HepG2 (cell line): ENCODE data around the gene CPT1C. TPM values are rescaled to one million over a fixed set of nuclear protein-coding genes. Genes with fewer than 3 reads are reported as not detected.

Experiments used
- CBX5 ChIP-seq: sonication (generic); formaldehyde crosslinking; IDR thresholded peaks from 2 replicates; pipeline ENCODE4 v1.4.0; 2020; ENCODE audit warnings: missing genetic modification reagents, borderline replicate concordance
- FOXO1 ChIP-seq: sonication (generic); formaldehyde crosslinking; IDR thresholded peaks from 2 replicates; pipeline ENCODE4 v1.4.0; 2020; ENCODE audit warnings: missing genetic modification reagents
- KAT8 ChIP-seq: IDR thresholded peaks from 2 replicates; pipeline ENCODE4 v1.6.1; 2016; ENCODE audit warnings: missing genetic modification reagents, missing compliant biosample characterization
- MZF1 ChIP-seq: sonication (generic); formaldehyde crosslinking; IDR thresholded peaks from 2 replicates; pipeline ENCODE4 v1.8.1; 2023; ENCODE audit warnings: mild to moderate bottlenecking, missing genetic modification reagents, borderline replicate concordance
- RARG ChIP-seq: sonication (generic); formaldehyde crosslinking; IDR thresholded peaks from 2 replicates; pipeline ENCODE4 v1.4.0; 2020; ENCODE audit warnings: low read depth, mild to moderate bottlenecking, missing genetic modification reagents
- SMAD9 ChIP-seq: sonication (generic); formaldehyde crosslinking; IDR thresholded peaks from 2 replicates; pipeline ENCODE4 v1.5.1; 2020; ENCODE audit warnings: mild to moderate bottlenecking, missing genetic modification reagents
- SNAPC4 ChIP-seq: sonication (generic); formaldehyde crosslinking; IDR thresholded peaks from 2 replicates; pipeline ENCODE4 v1.4.0; 2020; ENCODE audit warnings: mild to moderate bottlenecking, missing genetic modification reagents
- TBX3 ChIP-seq: fragments of 450-650 bp; IDR thresholded peaks from 2 replicates; pipeline ENCODE4 v1.6.1; 2017; ENCODE audit warnings: antibody characterized with exemption, mild to moderate bottlenecking, inconsistent platforms, borderline replicate concordance
- TFDP1 ChIP-seq: IDR thresholded peaks from 2 replicates; pipeline ENCODE4 v1.6.1; 2016; ENCODE audit warnings: missing compliant biosample characterization, missing genetic modification reagents, borderline replicate concordance
- USF2 ChIP-seq, 2 experiments: sonication (generic) in 1 of 2; formaldehyde crosslinking in 1 of 2; IDR thresholded peaks; 2 replicates each; pipeline versions ENCODE4 v1.5.1 to v1.6.1; 2011 to 2020; ENCODE audit warnings: borderline replicate concordance in 1 of 2, low read depth in 1 of 2, low read length in 1 of 2, mild to moderate bottlenecking in 1 of 2, missing genetic modification reagents in 1 of 2, moderate library complexity in 1 of 2
- ZHX1 ChIP-seq: sonication (generic); formaldehyde crosslinking; IDR thresholded peaks from 2 replicates; pipeline ENCODE4 v1.8.1; 2022; ENCODE audit warnings: low read depth, mild to moderate bottlenecking, missing genetic modification reagents
- ZNF557 ChIP-seq: sonication (generic); formaldehyde crosslinking; IDR thresholded peaks from 2 replicates; pipeline ENCODE4 v1.4.0; 2020; ENCODE audit warnings: missing genetic modification reagents
- ZNF574 ChIP-seq: sonication (generic); formaldehyde crosslinking; IDR thresholded peaks from 2 replicates; pipeline ENCODE4 v1.4.0; 2020; ENCODE audit warnings: missing genetic modification reagents
- polyA plus RNA-seq, 8 experiments: library from polyadenylated mRNA; depleted of rRNA in 3 of 8; stranded (reverse) in 7 of 8; unstranded in 1 of 8; fragments of >200 nt; fragmentation: Illumina TruSeq in 4 of 8; extraction: Trizol in 4 of 8; gene quantifications; 2 replicates each; pipeline versions ENCODE4 v1.2.1 to v1.2.3, GENCODE V29; 2011 to 2016; ENCODE audit warnings: low read depth in 4 of 8, missing spikeins in 1 of 8, mixed read lengths in 1 of 8; ENCODE audit not compliant: insufficient read depth in 1 of 8
- total RNA-seq, 5 experiments: library from RNA; depleted of rRNA; stranded (reverse); fragments of >200 nt; fragmentation: Illumina TruSeq; extraction: Trizol; gene quantifications; 2 replicates each; pipeline ENCODE4 v1.2.3, GENCODE V29; 2016; ENCODE audit warnings: low read depth in 1 of 5

Gene CPT1C
- total and polyA plus RNA-seq, 2 of the 13 experiments (the other 11 are each of a cell fraction or from before 2014, with no cell fraction given) = 0.18 TPM; not detected in 1

- no peak for TF ChIP-seq FOXO1 (CRISPR knock-in tag)
- peak; percentile 99 for TF ChIP-seq SNAPC4
- no peak for TF ChIP-seq TBX3
- TF ChIP-seq MZF1 = no peak
- no peak for TF ChIP-seq ZHX1 (CRISPR knock-in tag)
- peak; percentile 90 for TF ChIP-seq TFDP1 (CRISPR knock-in tag)
- no peak for TF ChIP-seq ZNF557 (CRISPR knock-in tag)
- no peak for TF ChIP-seq USF2 (IDR thresholded peaks at IDR 0.05; ENCODE audit: low read depth, low read length)
- peak; percentile 99; the same call in 1 of the 2 replicates for TF ChIP-seq USF2 (CRISPR knock-in tag; IDR thresholded peaks at IDR 0.05; ENCODE audit: borderline replicate concordance)
- TF ChIP-seq ZNF574 (CRISPR knock-in tag) = peak; percentile 67
- peak; percentile 67 for TF ChIP-seq KAT8
- no peak for TF ChIP-seq SMAD9 (CRISPR knock-in tag)
- no peak for TF ChIP-seq RARG (CRISPR knock-in tag)
- TF ChIP-seq CBX5 (CRISPR knock-in tag) = peak; percentile 15; the same call in 1 of the 2 replicates
These were observed 25.4 kb upstream of the CPT1C start, which contains the start of the genes BCL2L12 and IRF3 (continued) for GRCh38 chr19:49665351-49666119.
